Type B pancreatic cell (in vitro differentiated cells): ENCODE data around the gene TBC1D19. TPM values are rescaled to one million over a fixed set of nuclear protein-coding genes. Genes with fewer than 3 reads are reported as not detected.

Experiments used
- DNase-seq: peaks from one replicate; pipeline ENCODE4 v3.0.0; 2021; ENCODE audit warnings: mixed read lengths; ENCODE audit not compliant: unreplicated experiment; ENCODE audit errors: extremely low spot score
- H3K27ac Mint-ChIP-seq: 2 replicates; pipeline ENCODE4 v1.8.0; 2021; ENCODE audit warnings: mild to moderate bottlenecking, mixed read lengths
- H3K27me3 Mint-ChIP-seq: 2 replicates; pipeline ENCODE4 v1.8.0; 2021; ENCODE audit warnings: mixed read lengths
- H3K36me3 Mint-ChIP-seq: 2 replicates; pipeline ENCODE4 v1.8.0; 2021; ENCODE audit warnings: mixed read lengths
- H3K4me1 Mint-ChIP-seq: one replicate; pipeline ENCODE4 v1.8.0; 2021; ENCODE audit warnings: mixed read lengths; ENCODE audit not compliant: unreplicated experiment
- H3K4me3 Mint-ChIP-seq: 2 replicates; pipeline ENCODE4 v1.8.0; 2021; ENCODE audit warnings: mild to moderate bottlenecking, mixed read lengths
- H3K9me3 Mint-ChIP-seq: 2 replicates; pipeline ENCODE4 v1.8.0; 2021; ENCODE audit warnings: mixed read lengths
- total RNA-seq: library from RNA; stranded (reverse); gene quantifications from 2 replicates; pipeline ENCODE4 v1.2.1, GENCODE V29; 2021; ENCODE audit warnings: low replicate concordance
- TF ChIP-seq, protein P1 (sequence below): fragments of 200-600 bp; sonication (generic); conservative IDR thresholded peaks from 2 replicates; pipeline ENCODE4 v1.5.0; 2021; ENCODE audit warnings: antibody characterized with exemption, mild to moderate bottlenecking

Gene TBC1D19
- total RNA-seq, 1 donor from 2014 or later = 11.8 TPM

DNA sequence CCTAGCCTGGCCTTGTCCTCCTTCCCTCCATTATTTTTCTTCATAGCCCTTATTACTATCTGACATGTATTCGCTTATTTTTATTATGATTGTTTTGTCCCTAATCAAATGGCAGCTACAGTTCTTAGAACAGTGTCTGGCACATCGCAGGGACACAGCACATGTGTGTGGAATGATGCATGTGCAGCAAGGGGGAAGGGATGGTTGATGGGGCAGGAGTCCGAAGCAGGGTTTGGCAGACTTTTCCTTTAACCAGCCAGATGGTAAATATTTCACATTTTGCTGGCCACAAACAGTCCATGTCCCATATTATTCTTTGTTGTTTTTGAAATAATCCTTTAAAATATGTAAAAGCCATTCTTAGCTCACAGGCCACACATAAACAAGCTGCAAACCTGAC is 148.5 kb downstream of the TBC1D19 start:
- H3K4me1 Mint-ChIP-seq = peaks cover 10% of the 10 kb centered on the region
- peaks cover 14% of the 10 kb centered on the region for H3K36me3 Mint-ChIP-seq
- H3K9me3 Mint-ChIP-seq = no peaks in the 10 kb centered on the region
- H3K4me3 Mint-ChIP-seq = no peak overlapping the region
- no peak for DNase-seq
- TF ChIP-seq, protein P1, sequence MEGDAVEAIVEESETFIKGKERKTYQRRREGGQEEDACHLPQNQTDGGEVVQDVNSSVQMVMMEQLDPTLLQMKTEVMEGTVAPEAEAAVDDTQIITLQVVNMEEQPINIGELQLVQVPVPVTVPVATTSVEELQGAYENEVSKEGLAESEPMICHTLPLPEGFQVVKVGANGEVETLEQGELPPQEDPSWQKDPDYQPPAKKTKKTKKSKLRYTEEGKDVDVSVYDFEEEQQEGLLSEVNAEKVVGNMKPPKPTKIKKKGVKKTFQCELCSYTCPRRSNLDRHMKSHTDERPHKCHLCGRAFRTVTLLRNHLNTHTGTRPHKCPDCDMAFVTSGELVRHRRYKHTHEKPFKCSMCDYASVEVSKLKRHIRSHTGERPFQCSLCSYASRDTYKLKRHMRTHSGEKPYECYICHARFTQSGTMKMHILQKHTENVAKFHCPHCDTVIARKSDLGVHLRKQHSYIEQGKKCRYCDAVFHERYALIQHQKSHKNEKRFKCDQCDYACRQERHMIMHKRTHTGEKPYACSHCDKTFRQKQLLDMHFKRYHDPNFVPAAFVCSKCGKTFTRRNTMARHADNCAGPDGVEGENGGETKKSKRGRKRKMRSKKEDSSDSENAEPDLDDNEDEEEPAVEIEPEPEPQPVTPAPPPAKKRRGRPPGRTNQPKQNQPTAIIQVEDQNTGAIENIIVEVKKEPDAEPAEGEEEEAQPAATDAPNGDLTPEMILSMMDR = no peak
- H3K27me3 Mint-ChIP-seq = no peaks in the 10 kb centered on the region
- no peak overlapping the region for H3K27ac Mint-ChIP-seq

DNA sequence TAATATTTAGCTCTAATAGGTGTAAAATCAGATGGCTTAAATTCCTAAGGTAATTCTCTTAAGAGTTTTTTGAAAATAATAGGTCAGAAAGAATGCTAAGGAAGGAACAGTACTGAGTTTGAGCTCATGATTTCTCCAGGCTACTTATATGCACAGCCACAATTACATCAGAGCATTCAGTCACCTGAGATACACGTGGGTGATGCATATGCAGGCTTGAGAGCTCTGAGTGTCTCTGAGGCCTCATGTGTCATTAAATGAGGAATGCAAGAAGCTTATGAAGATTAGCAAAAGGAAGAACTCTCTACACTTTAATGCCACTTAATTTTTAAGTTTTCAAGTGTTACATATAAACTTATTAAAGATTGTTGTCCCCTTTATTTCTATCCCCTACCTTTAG is 152.7 kb downstream of the TBC1D19 start:
- no peaks in the 10 kb centered on the region for H3K4me1 Mint-ChIP-seq
- no peaks in the 10 kb centered on the region for H3K27me3 Mint-ChIP-seq
- H3K36me3 Mint-ChIP-seq = no peaks in the 10 kb centered on the region
- no peak overlapping the region for H3K27ac Mint-ChIP-seq
- TF ChIP-seq, protein P1 = no peak
- H3K4me3 Mint-ChIP-seq = no peak overlapping the region
- DNase-seq = no peak
- no peaks in the 10 kb centered on the region for H3K9me3 Mint-ChIP-seq

DNA sequence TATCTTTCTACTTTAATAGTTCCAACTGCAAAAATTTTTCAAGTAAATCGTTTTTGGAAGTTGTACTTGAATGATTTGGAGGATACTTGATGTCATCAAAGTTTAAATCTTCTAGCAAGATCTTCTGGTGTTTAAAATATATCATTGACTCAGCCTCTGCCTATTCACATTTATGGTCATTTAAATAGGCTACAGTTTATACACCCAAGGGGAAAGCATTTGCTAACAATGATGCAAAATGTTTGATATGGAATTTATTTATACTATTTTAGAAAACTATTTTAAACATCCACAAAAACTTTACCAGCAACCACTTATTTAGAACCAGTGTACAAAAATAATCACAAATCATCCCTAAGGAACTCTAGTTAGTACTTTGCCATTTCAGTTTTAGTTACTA is 153.5 kb downstream of the TBC1D19 start:
- H3K27ac Mint-ChIP-seq = no peak overlapping the region
- TF ChIP-seq, protein P1 = no peak
- H3K36me3 Mint-ChIP-seq = no peaks in the 10 kb centered on the region
- no peak overlapping the region for H3K4me3 Mint-ChIP-seq
- no peaks in the 10 kb centered on the region for H3K9me3 Mint-ChIP-seq
- H3K4me1 Mint-ChIP-seq = no peaks in the 10 kb centered on the region
- no peaks in the 10 kb centered on the region for H3K27me3 Mint-ChIP-seq
- DNase-seq = no peak

DNA sequence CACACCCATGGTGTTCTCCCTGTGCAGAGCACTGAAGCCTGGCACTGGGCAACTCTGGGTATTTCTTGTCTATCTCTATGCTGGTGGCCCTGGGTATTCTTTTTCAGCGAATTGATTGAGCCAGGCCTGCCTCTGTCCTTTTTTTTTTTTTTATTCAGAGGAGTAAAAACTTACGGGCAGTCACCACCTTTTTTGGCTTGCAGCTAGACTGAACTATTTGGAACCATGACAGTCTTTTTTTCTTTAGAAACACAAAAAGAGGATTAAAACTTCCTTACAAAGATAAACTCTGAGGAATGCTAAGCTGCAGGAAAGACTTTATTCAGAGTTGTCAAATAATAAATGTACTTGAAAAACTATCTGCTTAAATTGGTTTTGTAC is 157.6 kb downstream of the TBC1D19 start:
- Mint-ChIP-seq H3K4me1 (no peaks in the 10 kb centered on the region), H3K27me3 (no peaks in the 10 kb centered on the region), H3K4me3 (no peak overlapping the region), H3K9me3 (no peaks in the 10 kb centered on the region), H3K36me3 (peaks cover 5% of the 10 kb centered on the region), H3K27ac (no peak overlapping the region)
- no peak for DNase-seq
- TF ChIP-seq, protein P1 = no peak

DNA sequence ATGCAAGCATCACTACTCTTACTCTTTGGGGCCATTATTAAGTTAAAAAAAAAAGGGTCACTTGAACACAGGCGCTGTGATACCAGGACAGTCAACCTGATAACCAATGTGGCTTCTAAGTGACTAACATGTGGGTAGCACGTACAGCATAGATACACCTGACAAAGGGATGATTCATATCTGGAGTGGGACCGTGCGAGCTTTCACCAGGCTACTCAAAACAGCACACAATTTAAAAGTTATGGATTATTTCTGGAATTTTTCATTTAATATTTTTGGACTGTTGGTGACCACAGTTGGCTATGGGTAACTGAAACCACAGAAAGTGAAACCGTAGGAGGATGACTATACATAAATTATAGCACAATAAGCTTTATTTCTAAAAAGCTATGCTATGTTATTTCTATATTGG is 162.9 kb downstream of the TBC1D19 start:
- no peak overlapping the region for H3K4me3 Mint-ChIP-seq
- no peak overlapping the region for H3K27ac Mint-ChIP-seq
- H3K9me3 Mint-ChIP-seq = no peaks in the 10 kb centered on the region
- H3K36me3 Mint-ChIP-seq = peaks cover 12% of the 10 kb centered on the region
- no peak for DNase-seq
- H3K4me1 Mint-ChIP-seq = peaks cover 10% of the 10 kb centered on the region
- TF ChIP-seq, protein P1 = no peak
- no peaks in the 10 kb centered on the region for H3K27me3 Mint-ChIP-seq

DNA sequence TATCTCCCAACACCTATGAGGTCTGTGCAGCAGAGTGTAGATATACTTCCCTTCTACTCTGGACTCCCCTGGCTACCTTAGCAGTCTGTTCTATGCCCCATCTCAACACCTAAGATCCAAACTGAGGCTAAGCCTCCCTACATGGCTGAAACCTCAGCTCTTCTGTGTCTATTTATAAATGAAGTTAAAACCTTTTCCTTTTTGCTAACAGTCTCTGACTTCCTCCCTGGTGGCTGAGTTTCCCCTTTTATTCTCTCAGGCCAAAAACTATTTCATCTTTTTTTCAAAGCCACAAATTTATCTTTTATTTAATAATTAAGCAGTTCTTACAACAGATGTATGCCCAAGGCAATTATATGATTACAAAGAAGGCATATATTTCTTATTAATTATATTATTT is 164.9 kb downstream of the TBC1D19 start:
- Mint-ChIP-seq H3K4me3 (no peak overlapping the region), H3K27ac (no peak overlapping the region), H3K9me3 (no peaks in the 10 kb centered on the region), H3K4me1 (peaks cover 13% of the 10 kb centered on the region), H3K36me3 (peaks cover 12% of the 10 kb centered on the region), H3K27me3 (no peaks in the 10 kb centered on the region)
- no peak for DNase-seq
- TF ChIP-seq, protein P1 = no peak
